GM23338 (cell line): Measurements from ENCODE around the gene CEP295NL. TPM values are rescaled to one million over a fixed set of nuclear protein-coding genes. Genes with fewer than 3 reads are reported as not detected.

Experiments used
- polyA plus RNA-seq: library from polyadenylated mRNA; unstranded; fragments of >200 nt; fragmentation: Nextera tagmentation; extraction: Ambion mirVana; gene quantifications from 2 replicates; pipeline ENCODE4 v1.2.1, GENCODE V29; 2016
- total RNA-seq: library from RNA; depleted of rRNA; stranded (reverse); fragments of >200 nt; shearing (Covaris generic); gene quantifications from 2 replicates; pipeline ENCODE4 v1.2.3, GENCODE V29; 2014; rRNA removed

CEP295NL gene
- total and polyA plus RNA-seq, 2 experiments from 2014 or later: 0.69 TPM; not detected in 1

Other genes with a start within 250 kb of the CEP295NL start
- 14.5 and 21.2 TPM in 2 replicates for gene CYTH1, start 120.9 kb downstream of the CEP295NL start, total RNA-seq
- 12.2 and 13.8 TPM in 2 replicates for gene CYTH1, start 120.9 kb downstream of the CEP295NL start, polyA plus RNA-seq
- gene USP36, start 62.4 kb downstream of the CEP295NL start, total RNA-seq: 55.5 and 58.7 TPM in 2 replicates
- 36.2 and 38.1 TPM in 2 replicates for gene USP36, start 62.4 kb downstream of the CEP295NL start, polyA plus RNA-seq
- gene TIMP2, start 22.2 kb upstream of the CEP295NL start, total RNA-seq: 22.5 and 24.4 TPM in 2 replicates
- gene TIMP2, start 22.2 kb upstream of the CEP295NL start, polyA plus RNA-seq: 10.6 and 12.5 TPM in 2 replicates
- gene LGALS3BP, start 76.7 kb upstream of the CEP295NL start, total RNA-seq: 36.5 and 45.7 TPM in 2 replicates
- gene LGALS3BP, start 76.7 kb upstream of the CEP295NL start, polyA plus RNA-seq: 15.1 and 15.5 TPM in 2 replicates
- gene CANT1, start 106.6 kb upstream of the CEP295NL start, total RNA-seq: 22.4 and 38.8 TPM in 2 replicates
- 5.9 and 8.0 TPM in 2 replicates for gene CANT1, start 106.6 kb upstream of the CEP295NL start, polyA plus RNA-seq
- 1.9 and 5.2 TPM in 2 replicates for gene C1QTNF1, start 121.0 kb upstream of the CEP295NL start, total RNA-seq
- 1.1 and 1.5 TPM in 2 replicates for gene C1QTNF1, start 121.0 kb upstream of the CEP295NL start, polyA plus RNA-seq
- gene ENGASE, start 171.6 kb upstream of the CEP295NL start, total RNA-seq: 23.9 and 27.1 TPM in 2 replicates
- 8.8 and 9.0 TPM in 2 replicates for gene ENGASE, start 171.6 kb upstream of the CEP295NL start, polyA plus RNA-seq